ENCODE results near the gene GPR52.
"Not testable (repeated sequence)": the region's sequence is repeated elsewhere in the genome, so short reads cannot be mapped to it uniquely, and the experiment has no call there.

GPR52 gene

GRCh38 chr1:174447866-174448530 lies at the start of gene GPR52:
Gene GPR52, plus strand, starts transcription at chr1:174447964. Its CDS starts 148 bp downstream, at chr1:174448112.
- DNase-seq (ENCODE audit: low spot score) = no peak

- DNase-seq (ENCODE audit: low spot score) = no peak
These were observed 49.5 kb upstream of the GPR52 start for GRCh38 chr1:174398246-174398645.

- DNase-seq (ENCODE audit: low spot score) = no peak
These were observed 48.6 kb upstream of the GPR52 start for GRCh38 chr1:174399211-174399610.

- DNase-seq (ENCODE audit: low spot score) = no peak
These were observed 46.7 kb upstream of the GPR52 start for GRCh38 chr1:174401075-174401474.

- no peak for DNase-seq (ENCODE audit: low spot score)
These were observed 42.5 kb upstream of the GPR52 start for GRCh38 chr1:174405219-174405618.

GRCh38 chr1:174406421-174406820 lies 41.3 kb upstream of the GPR52 start:
- DNase-seq (ENCODE audit: low spot score) = no peak

GRCh38 chr1:174407665-174408064 lies 40.1 kb upstream of the GPR52 start:
- no peak for DNase-seq (ENCODE audit: low spot score)

GRCh38 chr1:174408146-174408545 lies 39.6 kb upstream of the GPR52 start:
- no peak for DNase-seq (ENCODE audit: low spot score)

- not testable (repeated sequence) for DNase-seq (ENCODE audit: low spot score)
These were observed 38.0 kb upstream of the GPR52 start for GRCh38 chr1:174409801-174410200.

- DNase-seq (ENCODE audit: low spot score) = no peak
These were observed 34.1 kb upstream of the GPR52 start for GRCh38 chr1:174413632-174414031.

- DNase-seq (ENCODE audit: low spot score) = no peak
These were observed 33.6 kb upstream of the GPR52 start for GRCh38 chr1:174414203-174414602.

GRCh38 chr1:174415506-174415905 lies 32.3 kb upstream of the GPR52 start:
- no peak for DNase-seq (ENCODE audit: low spot score)

- DNase-seq (ENCODE audit: low spot score) = no peak
These were observed 29.8 kb upstream of the GPR52 start for GRCh38 chr1:174417921-174418320.

- DNase-seq (ENCODE audit: low spot score) = no peak
These were observed 22.6 kb upstream of the GPR52 start for GRCh38 chr1:174425121-174425520.

- no peak for DNase-seq (ENCODE audit: low spot score)
These were observed 21.6 kb upstream of the GPR52 start for GRCh38 chr1:174426153-174426552.

GRCh38 chr1:174428033-174428432 lies 19.7 kb upstream of the GPR52 start:
- DNase-seq (ENCODE audit: low spot score) = no peak

- no peak for DNase-seq (ENCODE audit: low spot score)
These were observed 19.0 kb upstream of the GPR52 start for GRCh38 chr1:174428739-174429138.

- no peak for DNase-seq (ENCODE audit: low spot score)
These were observed 14.3 kb upstream of the GPR52 start for GRCh38 chr1:174433451-174433850.

- DNase-seq (ENCODE audit: low spot score) = no peak
These were observed 2.4 kb upstream of the GPR52 start for GRCh38 chr1:174445351-174445750.

GRCh38 chr1:174445817-174446216 lies 1.9 kb upstream of the GPR52 start:
- DNase-seq (ENCODE audit: low spot score) = no peak

- DNase-seq (ENCODE audit: low spot score) = no peak
These were observed 743 bp downstream of the GPR52 start for GRCh38 chr1:174448531-174448883.

- no peak for DNase-seq (ENCODE audit: low spot score)
These were observed 1.2 kb downstream of the GPR52 start for GRCh38 chr1:174448974-174449373.

GRCh38 chr1:174451408-174451807 lies 3.6 kb downstream of the GPR52 start:
- no peak for DNase-seq (ENCODE audit: low spot score)

GRCh38 chr1:174465855-174466254 lies 18.1 kb downstream of the GPR52 start:
- DNase-seq (ENCODE audit: low spot score) = no peak

GRCh38 chr1:174466607-174467006 lies 18.8 kb downstream of the GPR52 start:
- no peak for DNase-seq (ENCODE audit: low spot score)

Data from CD4-positive, alpha-beta T cell treated with Interleukin-6 at 100 ng/mL for 8 hours (primary cell).